ENCODE measurements around the gene LCOR.

LCOR gene

DNA sequence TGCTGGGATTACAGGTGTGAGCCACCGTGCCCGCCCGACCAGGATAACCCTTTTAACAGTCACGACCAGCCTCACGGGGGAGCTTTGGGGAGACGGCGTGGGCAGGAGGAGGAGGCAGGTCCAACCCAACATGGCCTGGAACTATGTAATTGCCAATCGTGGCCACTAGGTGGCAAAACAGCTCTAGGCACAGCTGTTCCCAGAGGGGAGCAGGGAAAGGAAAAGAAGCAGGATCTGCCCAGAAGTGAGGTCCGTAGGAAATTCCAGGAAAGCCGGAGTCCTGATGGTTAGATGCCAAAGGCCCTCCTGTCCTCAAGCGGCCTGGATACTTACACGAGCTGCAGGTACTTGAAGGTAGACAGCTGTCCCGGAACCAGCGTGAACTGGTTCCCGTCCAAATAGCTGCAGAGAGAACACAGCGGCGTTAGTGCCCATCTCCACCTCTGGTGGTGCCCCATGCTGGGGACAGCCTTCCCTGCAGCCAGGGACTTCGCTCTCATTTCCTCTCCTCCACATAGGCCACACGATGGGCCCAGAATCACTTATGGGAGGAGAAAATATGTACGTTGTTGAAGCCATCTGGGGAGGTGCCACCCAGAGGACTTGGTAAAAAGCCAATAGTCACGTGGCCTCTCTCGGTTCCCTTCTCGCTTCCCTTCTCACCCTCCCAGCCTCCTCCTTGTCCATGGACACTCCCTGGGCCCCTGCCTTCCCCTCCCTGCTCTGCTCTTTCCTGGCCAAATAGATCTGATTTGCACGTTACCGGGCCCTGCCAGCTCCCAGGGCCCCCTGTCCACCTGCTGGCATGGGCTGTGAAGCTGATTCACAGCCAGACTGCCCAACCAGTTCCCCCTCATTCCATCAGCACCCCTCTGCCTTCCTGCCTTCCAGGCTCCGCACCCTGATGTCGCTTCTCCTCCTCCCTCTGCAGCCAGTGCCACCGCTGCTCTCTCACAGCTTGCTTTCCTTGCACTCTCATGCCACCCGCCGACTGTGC is 205.6 kb downstream of the LCOR start:
- H3K27ac ChIP-seq = peak overlapping the region; percentile 17; the same call in 1 of the 2 replicates
- TF ChIP-seq, protein P1, sequence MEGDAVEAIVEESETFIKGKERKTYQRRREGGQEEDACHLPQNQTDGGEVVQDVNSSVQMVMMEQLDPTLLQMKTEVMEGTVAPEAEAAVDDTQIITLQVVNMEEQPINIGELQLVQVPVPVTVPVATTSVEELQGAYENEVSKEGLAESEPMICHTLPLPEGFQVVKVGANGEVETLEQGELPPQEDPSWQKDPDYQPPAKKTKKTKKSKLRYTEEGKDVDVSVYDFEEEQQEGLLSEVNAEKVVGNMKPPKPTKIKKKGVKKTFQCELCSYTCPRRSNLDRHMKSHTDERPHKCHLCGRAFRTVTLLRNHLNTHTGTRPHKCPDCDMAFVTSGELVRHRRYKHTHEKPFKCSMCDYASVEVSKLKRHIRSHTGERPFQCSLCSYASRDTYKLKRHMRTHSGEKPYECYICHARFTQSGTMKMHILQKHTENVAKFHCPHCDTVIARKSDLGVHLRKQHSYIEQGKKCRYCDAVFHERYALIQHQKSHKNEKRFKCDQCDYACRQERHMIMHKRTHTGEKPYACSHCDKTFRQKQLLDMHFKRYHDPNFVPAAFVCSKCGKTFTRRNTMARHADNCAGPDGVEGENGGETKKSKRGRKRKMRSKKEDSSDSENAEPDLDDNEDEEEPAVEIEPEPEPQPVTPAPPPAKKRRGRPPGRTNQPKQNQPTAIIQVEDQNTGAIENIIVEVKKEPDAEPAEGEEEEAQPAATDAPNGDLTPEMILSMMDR (conservative IDR thresholded peaks at IDR 0.05) = peak; percentile 95
- TF ChIP-seq ZFX (IDR thresholded peaks at IDR 0.05) = no peak

DNA sequence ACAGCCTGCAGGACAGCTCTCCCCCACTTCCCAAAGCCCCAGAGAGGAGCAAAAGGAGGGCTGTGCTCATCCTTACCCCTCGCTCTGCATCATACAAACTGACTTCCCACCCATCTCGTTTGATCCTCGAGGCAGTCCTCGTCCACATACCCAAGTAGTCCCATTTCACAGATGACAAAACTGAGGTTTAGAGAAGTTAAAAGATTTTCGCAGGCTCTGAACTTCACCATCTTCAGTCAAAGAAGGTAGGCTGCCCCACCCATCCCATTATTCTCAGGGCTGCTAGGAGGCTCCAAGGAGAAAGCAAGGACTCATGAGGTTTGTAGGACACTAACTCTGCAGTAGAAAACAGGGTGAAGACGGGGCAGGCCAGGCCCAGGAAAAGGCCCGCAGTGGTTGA is 206.6 kb downstream of the LCOR start:
- TF ChIP-seq, protein P1 (conservative IDR thresholded peaks at IDR 0.05) = no peak
- no peak for TF ChIP-seq ZFX (IDR thresholded peaks at IDR 0.05)
- H3K27ac ChIP-seq = no peak overlapping the region

GRCh38 chr10:97039538-97040247 is 207.6 kb downstream of the LCOR start:
- TF ChIP-seq, protein P1 (conservative IDR thresholded peaks at IDR 0.05) = no peak
- no peak for TF ChIP-seq ZFX (IDR thresholded peaks at IDR 0.05)
- no peak overlapping the region for H3K27ac ChIP-seq

DNA sequence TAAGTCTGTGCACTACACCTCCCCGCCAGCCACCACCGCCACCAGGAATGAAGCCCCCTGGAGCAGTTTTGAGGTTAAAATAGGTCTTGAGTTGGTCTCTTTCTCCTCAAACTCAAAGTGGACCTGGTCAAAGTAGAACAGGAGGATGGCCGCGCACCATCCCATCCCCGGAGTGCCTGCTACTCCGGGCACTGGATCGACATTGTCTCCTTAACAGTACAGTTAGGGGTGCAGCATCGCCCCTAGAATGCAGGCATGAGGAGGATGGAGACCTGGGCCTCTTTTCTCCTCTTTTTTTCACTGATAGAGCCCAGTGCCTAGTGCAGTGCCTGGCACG is 208.1 kb downstream of the LCOR start:
- TF ChIP-seq ZFX (IDR thresholded peaks at IDR 0.05) = no peak
- TF ChIP-seq, protein P1 (conservative IDR thresholded peaks at IDR 0.05) = no peak
- no peak overlapping the region for H3K27ac ChIP-seq

GRCh38 chr10:97040706-97041105 is 208.6 kb downstream of the LCOR start:
- no peak overlapping the region for H3K27ac ChIP-seq
- TF ChIP-seq, protein P1 (conservative IDR thresholded peaks at IDR 0.05) = no peak
- no peak for TF ChIP-seq ZFX (IDR thresholded peaks at IDR 0.05)

DNA sequence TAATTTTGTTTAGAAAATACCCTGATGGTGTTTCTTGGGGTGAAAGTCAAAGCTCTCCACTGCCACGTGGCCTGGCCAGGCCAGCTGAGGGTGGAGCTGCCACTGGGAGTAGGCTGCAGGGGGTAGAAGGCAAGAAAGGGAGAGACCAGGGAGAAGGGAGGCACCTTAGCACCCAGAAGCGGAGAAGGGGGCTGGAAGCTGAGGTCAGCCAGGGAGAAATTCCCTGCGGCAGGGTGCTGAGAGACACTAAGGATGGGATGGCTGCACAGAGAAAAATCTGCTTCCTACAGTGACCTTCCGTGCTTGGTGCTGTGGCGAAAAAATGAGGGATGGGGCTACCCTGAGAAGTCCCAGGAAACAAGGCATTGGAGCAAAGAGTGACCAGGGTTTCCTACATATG is 210.0 kb downstream of the LCOR start:
- no peak overlapping the region for H3K27ac ChIP-seq

More for the DNA sequence above, 210.0 kb downstream of the LCOR start:
- TF ChIP-seq, protein P1 (conservative IDR thresholded peaks at IDR 0.05) = no peak
- no peak for TF ChIP-seq ZFX (IDR thresholded peaks at IDR 0.05)
